Activated CD4-positive, alpha-beta memory T cell treated with anti-CD3 and anti-CD28 coated beads for 36 hours (primary cell): Measurements from ENCODE around the gene SNX14. TPM values are rescaled to one million over a fixed set of nuclear protein-coding genes. Genes with fewer than 3 reads are reported as not detected.

Source experiments
- CTCF ChIA-PET: fragments of 350-600 bp; sonication (Branson Sonifier 250); formaldehyde crosslinking; loops from one replicate; lab custom pipeline; 2021; ENCODE audit warnings: antibody characterized with exemption, inconsistent platforms; lab: Charles Lee
- POLR2A ChIA-PET: fragments of 350-600 bp; sonication (Branson Sonifier 250); formaldehyde crosslinking; loops from one replicate; lab custom pipeline; 2021; ENCODE audit warnings: antibody characterized with exemption; lab: Charles Lee
- DNase-seq: peaks from one replicate; pipeline ENCODE4 v3.0.0-alpha.2; 2020
- H3K27ac Mint-ChIP-seq: one replicate; pipeline ENCODE4 v1.8.0; 2021; ENCODE audit warnings: mixed read lengths
- H3K27me3 Mint-ChIP-seq: one replicate; pipeline ENCODE4 v1.8.0; 2021; ENCODE audit warnings: mixed read lengths
- H3K36me3 Mint-ChIP-seq: one replicate; pipeline ENCODE4 v1.8.0; 2021; ENCODE audit warnings: mixed read lengths
- H3K4me1 Mint-ChIP-seq: one replicate; pipeline ENCODE4 v1.8.0; 2021; ENCODE audit warnings: low read depth, mixed read lengths
- H3K4me3 Mint-ChIP-seq: one replicate; pipeline ENCODE4 v1.8.0; 2021; ENCODE audit warnings: mild to moderate bottlenecking, mixed read lengths
- H3K9me3 Mint-ChIP-seq: one replicate; pipeline ENCODE4 v1.8.0; 2021; ENCODE audit warnings: mixed read lengths
- intact Hi-C: fragments of 100-400 bp; cut with micrococcal nuclease; formaldehyde crosslinking; loops from one replicate; pipeline ENCODE4 v1.15.1; 2023
- total RNA-seq, 2 experiments: library from RNA; stranded (reverse); gene quantifications; one replicate each; pipeline ENCODE4 v1.2.3, GENCODE V29; 2021

The SNX14 gene
- total RNA-seq, 2 experiments from 2014 or later: 50.9 to 59.6 TPM

- Mint-ChIP-seq H3K4me1 (no peaks in the 10 kb centered on the region), H3K9me3 (no peaks in the 10 kb centered on the region), H3K4me3 (no peak overlapping the region), H3K27me3 (peaks cover 4% of the 10 kb centered on the region), H3K27ac (no peak overlapping the region), H3K36me3 (no peaks in the 10 kb centered on the region)
- no peak for DNase-seq
- POLR2A ChIA-PET: no interaction called here
- intact Hi-C loops: no loop called here
- CTCF ChIA-PET: interaction anchor here (3.7 kb wide), 1 partner anchor 11 kb away, joined by 14 read pairs; no protein-coding TSS in a partner anchor
These were observed 120.9 kb downstream of the SNX14 start for GRCh38 chr6:85472744-85473143.

GRCh38 chr6:85470023-85470410 is 123.6 kb downstream of the SNX14 start:
- no peak for DNase-seq
- no peak overlapping the region for H3K4me3 Mint-ChIP-seq
- H3K4me1 Mint-ChIP-seq: peaks cover 10% of the 10 kb centered on the region
- H3K27me3 Mint-ChIP-seq: peaks cover 2% of the 10 kb centered on the region
- no peak overlapping the region for H3K27ac Mint-ChIP-seq
- no peaks in the 10 kb centered on the region for H3K36me3 Mint-ChIP-seq
- ChIA-PET CTCF (interaction anchor here (3.7 kb wide), 1 partner anchor 14 kb away, joined by 34 read pairs; no protein-coding TSS in a partner anchor), POLR2A (no interaction called here)
- intact Hi-C loops: no loop called here
- no peaks in the 10 kb centered on the region for H3K9me3 Mint-ChIP-seq

DNA sequence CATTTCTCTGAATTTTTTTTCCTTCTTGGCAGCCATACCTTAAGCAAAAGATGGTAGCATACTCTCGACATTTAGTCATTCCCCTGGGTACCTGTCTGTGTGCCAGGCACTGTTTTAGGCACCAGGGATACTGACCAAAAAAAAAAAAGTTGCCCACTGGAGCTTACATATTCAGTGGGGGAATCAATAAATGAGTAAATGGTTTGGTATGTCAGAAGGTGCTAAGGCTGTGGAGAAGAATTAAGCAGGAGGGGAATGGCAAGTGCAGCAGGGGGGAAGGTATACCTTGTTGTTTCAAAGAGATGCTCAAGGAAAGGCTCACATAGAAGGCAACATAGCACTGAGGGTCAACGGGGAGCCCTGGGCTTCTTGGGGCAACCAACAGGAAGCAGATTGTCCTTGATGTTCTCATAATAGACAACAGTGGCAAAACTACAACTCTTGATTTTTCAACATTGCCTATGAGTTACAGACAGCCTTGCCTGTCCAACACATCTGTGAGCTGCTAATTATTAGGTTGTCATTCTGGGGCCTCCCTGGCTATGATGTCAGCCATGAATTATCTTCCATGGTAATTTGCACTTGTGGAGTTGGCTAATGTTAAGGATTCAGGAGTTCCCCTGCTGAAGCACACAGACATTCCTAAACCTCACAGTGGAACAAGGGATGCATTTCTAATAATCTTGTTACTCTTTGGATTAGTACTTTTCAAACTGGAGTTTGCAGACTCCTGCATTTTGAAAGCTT is 124.2 kb downstream of the SNX14 start:
- H3K36me3 Mint-ChIP-seq: no peaks in the 10 kb centered on the region
- no peaks in the 10 kb centered on the region for H3K9me3 Mint-ChIP-seq
- no peak overlapping the region for H3K4me3 Mint-ChIP-seq
- peaks cover 2% of the 10 kb centered on the region for H3K27me3 Mint-ChIP-seq
- no peak overlapping the region for H3K27ac Mint-ChIP-seq
- intact Hi-C loops: no loop called here
- POLR2A ChIA-PET: no interaction called here
- H3K4me1 Mint-ChIP-seq: peaks cover 16% of the 10 kb centered on the region
- DNase-seq: no peak
- CTCF ChIA-PET: interaction anchor here (1.3 to 3.7 kb wide), 2 partner anchors 14 to 67 kb away, joined by 5 to 34 read pairs; no protein-coding TSS in a partner anchor

DNA sequence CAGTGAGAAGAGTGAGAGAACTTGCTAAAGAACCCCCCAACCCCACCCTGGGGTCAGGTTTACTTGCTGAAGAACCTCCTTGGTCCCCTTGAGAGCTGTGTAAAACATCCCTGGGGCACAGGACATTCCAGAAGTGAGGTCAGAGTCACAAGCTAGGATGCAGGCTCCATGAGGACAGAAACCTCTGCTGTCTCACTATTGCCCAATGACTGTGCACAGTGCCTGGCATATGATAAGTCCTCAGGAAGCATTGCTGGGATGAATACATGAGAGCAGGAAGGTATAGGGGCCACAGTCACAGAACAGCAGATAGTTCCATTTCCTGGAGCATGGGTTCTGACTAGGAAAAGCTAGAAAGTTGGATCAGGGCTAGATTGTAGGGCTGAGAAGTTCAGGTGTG is 125.3 kb downstream of the SNX14 start:
- Mint-ChIP-seq H3K4me3 (no peak overlapping the region), H3K9me3 (no peaks in the 10 kb centered on the region), H3K27me3 (peaks cover 2% of the 10 kb centered on the region), H3K4me1 (peaks cover 27% of the 10 kb centered on the region), H3K36me3 (no peaks in the 10 kb centered on the region), H3K27ac (no peak overlapping the region)
- ChIA-PET POLR2A (no interaction called here), CTCF (interaction anchor here (1.3 to 3.7 kb wide), 2 partner anchors 15 to 68 kb away, joined by 5 to 34 read pairs; no protein-coding TSS in a partner anchor)
- intact Hi-C loops: no loop called here
- DNase-seq: no peak

DNA sequence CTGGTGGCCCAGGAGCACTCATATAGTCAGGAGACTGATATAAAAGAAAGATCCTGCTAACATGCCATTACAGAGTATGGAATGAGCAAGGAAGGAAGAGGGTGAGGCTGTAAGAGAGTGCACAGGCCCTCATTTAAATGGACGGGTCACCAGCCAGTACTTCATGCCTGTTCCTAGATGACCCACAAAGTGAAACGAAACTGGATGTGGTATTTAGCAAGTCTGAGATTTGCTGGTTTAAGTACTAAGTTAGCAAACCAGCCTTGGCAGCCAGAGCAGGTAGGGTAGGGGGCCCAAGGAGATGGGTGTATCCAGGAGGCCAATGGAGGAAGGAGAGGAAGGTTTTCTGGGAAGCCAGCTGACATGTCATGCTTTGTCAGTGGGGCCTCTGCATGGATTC is 127.9 kb downstream of the SNX14 start:
- H3K27me3 Mint-ChIP-seq: peaks cover 12% of the 10 kb centered on the region
- DNase-seq: no peak
- ChIA-PET CTCF (interaction anchor here (1.9 kb wide), 1 partner anchor 17 kb away, joined by 6 read pairs; no protein-coding TSS in a partner anchor), POLR2A (interaction anchor here (1.0 to 1.4 kb wide), 3 partner anchors 12 to 128 kb away, joined by 3 to 4 read pairs (median 4); partner anchors contain the start of genes NT5E and SNX14)
- H3K9me3 Mint-ChIP-seq: no peaks in the 10 kb centered on the region
- H3K4me1 Mint-ChIP-seq: peaks cover 47% of the 10 kb centered on the region
- intact Hi-C loops: loop anchor here (1.0 to 2.0 kb wide), 4 partner anchors 41 to 129 kb away; no protein-coding TSS in a partner anchor
- no peak overlapping the region for H3K4me3 Mint-ChIP-seq
- H3K36me3 Mint-ChIP-seq: no peaks in the 10 kb centered on the region
- peak overlapping the region; percentile 44 for H3K27ac Mint-ChIP-seq

- DNase-seq: peak; percentile 65
- H3K36me3 Mint-ChIP-seq: no peaks in the 10 kb centered on the region
- H3K27ac Mint-ChIP-seq: peak overlapping the region; percentile 71
- no peaks in the 10 kb centered on the region for H3K9me3 Mint-ChIP-seq
- intact Hi-C loops: loop anchor here (1.0 to 5.0 kb wide), 7 partner anchors 19 to 208 kb away; partner anchors contain the start of gene SYNCRIP
- POLR2A ChIA-PET: interaction anchor here (1.0 to 1.9 kb wide), 4 partner anchors 14 to 103 kb away, joined by 3 to 12 read pairs (median 3); partner anchors contain the start of gene NT5E
- peaks cover 12% of the 10 kb centered on the region for H3K27me3 Mint-ChIP-seq
- CTCF ChIA-PET: interaction anchor here (0.7 to 4.1 kb wide), 2 partner anchors 15 to 19 kb away, joined by 3 to 37 read pairs; partner anchors contain the start of gene NT5E
- H3K4me1 Mint-ChIP-seq: peaks cover 52% of the 10 kb centered on the region
- H3K4me3 Mint-ChIP-seq: no peak overlapping the region
These were observed 128.9 kb downstream of the SNX14 start for GRCh38 chr6:85464722-85465150.

DNA sequence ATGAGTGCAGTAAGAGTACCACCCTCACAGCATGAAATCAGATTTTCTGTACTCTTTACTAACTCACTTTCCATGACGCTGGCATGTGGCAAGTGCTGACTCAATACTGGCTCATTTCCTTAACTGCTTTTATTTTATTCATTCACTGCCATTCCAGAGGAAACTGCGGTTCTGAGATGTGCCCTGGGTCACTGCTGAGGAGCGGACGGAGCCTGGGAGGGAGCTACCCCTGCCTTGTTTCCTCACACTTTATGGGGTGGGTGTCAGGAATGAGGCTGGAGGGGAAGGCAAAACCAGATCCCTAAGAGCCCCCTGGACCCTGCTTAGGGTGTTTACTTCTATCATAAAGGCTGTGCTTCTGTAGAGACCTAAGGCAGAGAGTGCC is 129.4 kb downstream of the SNX14 start:
- CTCF ChIA-PET: interaction anchor here (0.7 to 4.1 kb wide), 2 partner anchors 14 to 19 kb away, joined by 3 to 37 read pairs; partner anchors contain the start of gene NT5E
- H3K27ac Mint-ChIP-seq: peak overlapping the region; percentile 71
- peak; percentile 70 for DNase-seq
- peaks cover 12% of the 10 kb centered on the region for H3K27me3 Mint-ChIP-seq
- intact Hi-C loops: loop anchor here (1.0 to 5.0 kb wide), 4 partner anchors 19 to 208 kb away; partner anchors contain the start of gene SYNCRIP
- no peak overlapping the region for H3K4me3 Mint-ChIP-seq
- no peaks in the 10 kb centered on the region for H3K9me3 Mint-ChIP-seq
- no peaks in the 10 kb centered on the region for H3K36me3 Mint-ChIP-seq
- POLR2A ChIA-PET: interaction anchor here (1.0 to 1.9 kb wide), 5 partner anchors 13 to 103 kb away, joined by 3 to 12 read pairs (median 3); partner anchors contain the start of gene NT5E
- H3K4me1 Mint-ChIP-seq: peaks cover 55% of the 10 kb centered on the region

DNA sequence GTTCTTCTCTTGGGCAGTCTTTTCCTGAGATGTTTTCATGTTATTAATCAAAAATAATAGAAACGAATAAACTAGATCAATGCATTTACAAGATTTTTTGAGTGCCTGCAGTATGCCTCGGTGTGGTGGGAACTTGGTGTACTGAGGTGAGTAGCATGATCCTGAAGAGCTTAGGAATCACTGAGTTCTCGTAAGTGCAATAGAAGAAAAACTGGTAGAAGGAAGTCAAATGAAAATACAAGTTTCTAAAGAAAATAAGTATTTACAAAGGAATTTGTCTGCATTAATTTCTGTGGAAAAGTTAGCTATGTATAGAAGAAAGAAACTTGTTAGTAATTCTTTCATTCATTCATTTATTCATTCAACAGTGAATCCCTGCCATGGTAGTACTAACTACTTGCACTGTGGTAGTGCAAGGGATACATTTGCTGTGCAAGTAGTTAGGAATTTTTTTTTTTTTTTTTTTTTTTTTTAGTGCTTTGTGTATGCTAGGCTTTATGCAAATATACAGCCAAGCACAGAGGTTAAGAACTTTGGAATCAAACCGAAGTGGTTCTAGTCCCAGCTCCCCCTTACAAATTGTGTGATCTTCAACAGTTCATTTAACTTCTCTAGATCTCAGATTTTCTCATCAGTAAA is 129.9 kb downstream of the SNX14 start:
- peak overlapping the region; percentile 71 for H3K27ac Mint-ChIP-seq
- H3K4me1 Mint-ChIP-seq: peaks cover 55% of the 10 kb centered on the region
- no peak overlapping the region for H3K4me3 Mint-ChIP-seq
- peaks cover 12% of the 10 kb centered on the region for H3K27me3 Mint-ChIP-seq
- no peak for DNase-seq
- ChIA-PET CTCF (interaction anchor here (4.1 kb wide), 1 partner anchor 20 kb away, joined by 37 read pairs; no protein-coding TSS in a partner anchor), POLR2A (interaction anchor here (1.0 to 1.9 kb wide), 4 partner anchors 12 to 102 kb away, joined by 3 to 12 read pairs (median 4); partner anchors contain the start of gene NT5E)
- no peaks in the 10 kb centered on the region for H3K9me3 Mint-ChIP-seq
- intact Hi-C loops: loop anchor here (1.0 to 5.0 kb wide), 4 partner anchors 20 to 209 kb away; partner anchors contain the start of gene SYNCRIP
- H3K36me3 Mint-ChIP-seq: no peaks in the 10 kb centered on the region

DNA sequence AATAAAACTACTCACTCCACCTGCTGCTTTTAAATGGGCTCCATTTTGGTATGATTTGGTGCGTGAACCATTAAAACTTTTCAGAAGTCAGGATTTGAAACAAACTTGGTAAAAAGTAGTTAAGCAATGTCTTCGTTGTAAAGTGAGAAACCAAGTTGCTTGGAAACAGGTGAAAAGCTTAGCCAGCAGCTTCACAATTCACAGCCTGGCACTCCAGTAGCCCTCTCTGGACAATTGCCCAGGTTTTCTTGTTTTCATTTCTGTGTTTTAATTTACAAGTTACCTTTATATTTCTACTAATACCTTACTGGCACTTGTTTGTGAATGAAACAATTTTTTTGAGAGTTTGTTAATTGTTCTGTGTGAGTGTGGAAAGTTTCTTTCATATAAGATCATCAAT is 131.0 kb downstream of the SNX14 start:
- peaks cover 55% of the 10 kb centered on the region for H3K4me1 Mint-ChIP-seq
- H3K4me3 Mint-ChIP-seq: no peak overlapping the region
- H3K36me3 Mint-ChIP-seq: no peaks in the 10 kb centered on the region
- DNase-seq: no peak
- POLR2A ChIA-PET: interaction anchor here (1.3 kb wide), 1 partner anchor 215 kb away, joined by 4 read pairs; no protein-coding TSS in a partner anchor
- H3K27me3 Mint-ChIP-seq: peaks cover 12% of the 10 kb centered on the region
- CTCF ChIA-PET: interaction anchor here (4.1 kb wide), 1 partner anchor 21 kb away, joined by 37 read pairs; no protein-coding TSS in a partner anchor
- no peaks in the 10 kb centered on the region for H3K9me3 Mint-ChIP-seq
- no peak overlapping the region for H3K27ac Mint-ChIP-seq
- intact Hi-C loops: loop anchor here (5.0 kb wide), 2 partner anchors 180 to 210 kb away; partner anchors contain the start of gene SYNCRIP

DNA sequence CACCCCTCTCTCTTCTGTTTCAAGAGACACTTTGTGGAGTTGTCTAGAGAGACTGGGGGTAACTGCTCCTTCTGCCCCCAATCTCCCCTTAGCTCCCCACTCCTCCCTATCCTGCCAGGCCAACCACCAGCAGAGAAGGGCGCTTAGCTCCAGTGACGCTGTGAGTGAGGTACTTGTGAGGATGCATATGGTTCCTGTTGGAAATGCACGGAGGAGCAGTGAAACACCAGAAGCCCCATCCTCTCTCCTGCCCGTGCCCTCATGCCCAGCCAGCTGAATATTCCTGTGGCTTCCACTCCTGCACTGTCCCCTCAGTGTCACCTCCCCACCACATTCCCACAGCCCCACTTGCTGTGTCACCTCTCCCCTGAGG is 131.9 kb downstream of the SNX14 start:
- ChIA-PET POLR2A (interaction anchor here (1.0 to 1.4 kb wide), 4 partner anchors 11 to 216 kb away, joined by 3 to 4 read pairs (median 3); partner anchors contain the start of gene NT5E), CTCF (interaction anchor here (1.1 to 4.1 kb wide), 2 partner anchors 12 to 22 kb away, joined by 3 to 37 read pairs; partner anchors contain the start of gene NT5E)
- Mint-ChIP-seq H3K9me3 (no peaks in the 10 kb centered on the region), H3K4me3 (no peak overlapping the region), H3K27ac (peak overlapping the region; percentile 72), H3K36me3 (no peaks in the 10 kb centered on the region), H3K4me1 (peaks cover 55% of the 10 kb centered on the region), H3K27me3 (peaks cover 15% of the 10 kb centered on the region)
- intact Hi-C loops: loop anchor here (1.0 to 5.0 kb wide), 3 partner anchors 11 to 211 kb away; partner anchors contain the start of genes NT5E and SYNCRIP
- no peak for DNase-seq
